ENCODE data around the gene VWC2L.

Gene VWC2L

DNA sequence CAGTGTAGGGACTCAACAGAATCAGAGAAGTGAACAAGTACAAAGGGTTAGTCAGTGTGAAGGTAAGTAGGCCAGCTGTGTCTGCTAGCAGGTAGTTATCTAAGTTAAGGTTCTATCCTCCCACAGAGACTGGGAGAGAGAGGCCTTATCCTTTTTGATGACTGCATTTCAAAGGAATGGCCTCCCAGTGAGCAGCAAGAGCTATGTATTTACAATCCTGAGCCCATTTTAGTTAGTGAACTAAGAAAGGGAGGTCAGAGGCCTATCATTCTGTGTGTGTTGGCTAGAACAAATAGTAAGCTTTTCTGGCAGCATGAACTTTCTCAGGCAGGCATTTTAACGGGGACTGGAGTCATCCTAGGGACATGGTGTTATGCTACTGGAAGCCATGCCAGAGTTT, 182.9 kb downstream of the VWC2L start:
- no peak for DNase-seq (ENCODE audit: low read depth)

DNA sequence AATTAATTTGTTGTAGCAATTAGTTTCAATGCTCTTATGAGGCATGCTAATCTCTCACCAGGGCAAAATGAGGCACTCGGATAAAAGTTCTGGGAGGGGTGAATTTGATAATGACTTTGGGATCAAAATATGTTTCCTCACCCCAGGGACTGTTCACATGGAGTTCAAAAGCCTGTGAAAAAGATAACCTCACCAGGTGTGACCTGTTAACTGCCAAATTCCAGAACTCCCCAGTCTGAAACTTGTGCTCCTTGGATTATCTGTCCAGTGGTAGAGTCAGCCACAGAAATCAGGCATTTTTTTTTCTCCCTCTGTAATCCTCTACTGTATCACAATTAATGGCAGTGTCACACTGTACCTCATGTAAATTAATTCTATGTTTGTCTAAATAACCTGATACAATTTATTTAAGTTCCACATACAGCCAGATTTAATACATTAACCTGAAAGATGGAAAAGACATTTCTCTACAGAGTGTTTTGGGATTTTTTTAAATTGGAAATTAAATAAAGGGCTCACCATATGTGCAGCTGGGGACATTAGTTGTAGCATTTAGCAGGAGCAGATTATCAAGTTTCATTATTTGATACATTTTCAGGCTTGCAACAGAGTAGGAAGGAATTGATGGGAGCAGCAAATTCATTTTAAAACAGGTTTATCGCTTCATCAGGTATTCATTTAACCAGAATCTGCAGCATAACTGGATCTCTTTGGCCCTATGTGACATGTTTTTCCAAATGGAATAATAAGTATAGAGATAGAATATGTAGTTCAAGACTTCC, 191.2 kb downstream of the VWC2L start:
- DNase-seq (ENCODE audit: low read depth) = no peak

DNA sequence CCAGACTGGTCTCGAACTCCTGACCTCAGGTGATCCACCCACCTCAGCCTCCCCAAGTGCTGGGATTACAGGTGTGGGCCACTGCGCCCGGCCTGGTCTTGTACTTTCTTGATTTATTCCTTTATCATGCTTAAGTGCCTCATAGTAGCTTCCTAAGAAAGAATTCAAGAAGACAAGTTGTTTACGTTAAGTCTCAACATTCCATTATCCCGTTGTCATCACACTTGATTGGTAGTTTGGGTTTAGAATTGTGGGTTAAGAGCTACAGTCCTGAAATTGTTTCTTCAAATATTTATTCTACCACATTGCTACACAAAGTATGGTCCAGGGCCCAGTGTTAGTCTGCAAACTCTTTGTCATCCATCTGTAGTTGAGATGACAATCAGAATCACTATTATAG, 194.0 kb downstream of the VWC2L start:
- peak; percentile 40 for DNase-seq (ENCODE audit: low read depth)

DNA sequence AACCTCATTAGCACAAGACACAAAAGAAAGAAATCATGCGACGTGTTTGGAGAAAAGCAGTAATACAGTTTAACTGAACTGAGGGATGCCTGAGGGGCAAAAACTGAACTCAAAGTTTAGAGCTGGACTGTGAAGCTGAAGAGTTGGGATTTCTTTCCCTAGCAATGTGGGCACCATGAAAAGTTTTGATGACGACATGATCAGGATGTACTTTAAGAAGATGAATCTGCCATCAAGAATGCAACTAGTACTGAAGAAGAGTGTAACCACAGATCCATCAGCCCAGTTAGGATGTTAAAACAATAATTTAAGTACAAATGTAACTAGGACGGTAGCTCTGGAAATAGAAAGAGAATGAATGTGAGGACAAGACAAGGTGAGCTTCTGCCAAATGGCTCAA, 196.2 kb downstream of the VWC2L start:
- DNase-seq (ENCODE audit: low read depth) = no peak

DNA sequence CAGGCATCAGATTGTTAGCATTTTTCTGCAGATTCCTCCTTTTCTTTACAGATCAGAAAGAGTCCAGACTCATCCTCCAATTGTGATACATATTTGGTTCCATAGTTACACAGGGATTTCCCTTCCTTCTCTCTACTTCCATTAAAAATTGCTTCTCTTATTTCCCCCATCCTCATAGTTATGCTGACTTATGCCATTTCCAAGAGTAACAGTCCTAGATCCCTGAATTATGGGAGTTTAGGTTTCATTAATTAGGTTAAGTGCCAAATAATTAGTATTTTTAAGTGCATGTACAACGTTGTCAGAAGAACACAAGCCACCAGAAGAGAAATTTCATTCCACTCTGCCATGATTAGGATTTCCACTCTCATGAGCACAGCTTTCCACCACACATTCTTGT, 200.2 kb downstream of the VWC2L start:
- DNase-seq (ENCODE audit: low read depth) = no peak

DNA sequence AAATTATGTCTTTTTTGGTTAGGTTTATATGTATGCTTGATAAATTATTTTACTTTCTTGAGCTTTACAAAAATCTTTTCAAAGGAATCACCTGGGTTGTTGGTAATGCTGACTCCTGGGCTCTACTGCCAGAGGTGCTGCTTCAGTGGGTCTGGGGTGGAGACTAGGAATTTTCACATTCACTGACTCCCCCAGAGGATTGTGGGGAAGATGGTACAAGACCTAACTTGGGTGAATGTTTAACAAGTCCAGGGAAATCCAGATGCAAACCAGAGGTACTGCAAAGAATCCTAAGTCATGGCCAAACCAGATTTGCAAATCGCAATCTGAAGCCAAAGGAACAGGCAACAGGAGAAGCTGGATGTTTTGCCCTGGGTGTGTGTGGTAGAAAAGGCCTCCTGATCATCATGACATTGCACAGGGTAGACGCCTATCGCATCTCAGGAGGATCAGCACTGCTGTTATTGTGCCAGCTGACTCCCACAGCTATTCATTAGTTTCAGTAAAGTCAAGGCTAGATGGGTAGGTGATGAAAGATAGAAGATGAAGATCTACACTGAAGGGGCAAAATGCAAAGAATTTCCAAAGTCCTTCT, 213.4 kb downstream of the VWC2L start:
- no peak for DNase-seq (ENCODE audit: low read depth)

DNA sequence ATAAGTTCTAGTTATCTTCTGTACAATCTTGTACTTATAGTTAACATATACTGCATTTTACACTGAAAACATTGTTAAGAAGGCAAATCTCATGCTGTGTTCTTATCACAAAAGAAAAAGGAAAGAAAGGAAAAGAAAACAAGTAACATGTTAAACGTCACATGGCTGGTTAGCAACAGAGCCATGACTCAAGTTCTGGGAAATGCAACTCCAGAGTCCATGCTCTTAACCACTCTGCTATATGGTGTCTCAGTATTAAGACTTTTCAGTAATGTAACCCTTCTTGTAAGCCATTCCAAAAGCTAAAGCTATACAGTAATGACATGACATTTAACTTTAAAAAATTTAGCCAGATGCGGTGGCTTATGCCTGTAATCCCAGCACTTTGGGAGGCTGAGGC, 217.2 kb downstream of the VWC2L start:
- no peak for DNase-seq (ENCODE audit: low read depth)

All from HS-27A (cell line).